ENCODE data around the gene GUCA2B.

GRCh38 chr1:42173155-42173933 lies 20.1 kb downstream of the GUCA2B start:
- no peak for TF ChIP-seq MAFK (IDR thresholded peaks at IDR 0.05; ENCODE audit: low read depth, low read length)
- TF ChIP-seq CTCF (conservative IDR thresholded peaks at IDR 0.05; ENCODE audit: low read depth, low read length): peak; percentile 79
- no peak for TF ChIP-seq POLR2A (IDR thresholded peaks at IDR 0.05; ENCODE audit: low read depth, low read length)
- peak; percentile 61 for TF ChIP-seq RAD21 (IDR thresholded peaks at IDR 0.05; ENCODE audit: low read length)

Measured in IMR-90 (cell line).